ENCODE measurements around the gene CD2BP2. TPM values are rescaled to one million over a fixed set of nuclear protein-coding genes. Genes with fewer than 3 reads are reported as not detected.
A peak's percentile ranks its signal among the peaks of the same experiment; 100 is the strongest.

The CD2BP2 gene
- total and polyA plus RNA-seq, 2 of the 13 experiments (the other 11 are each of a cell fraction or from before 2014, with no cell fraction given): 24.9 to 54.6 TPM

DNA sequence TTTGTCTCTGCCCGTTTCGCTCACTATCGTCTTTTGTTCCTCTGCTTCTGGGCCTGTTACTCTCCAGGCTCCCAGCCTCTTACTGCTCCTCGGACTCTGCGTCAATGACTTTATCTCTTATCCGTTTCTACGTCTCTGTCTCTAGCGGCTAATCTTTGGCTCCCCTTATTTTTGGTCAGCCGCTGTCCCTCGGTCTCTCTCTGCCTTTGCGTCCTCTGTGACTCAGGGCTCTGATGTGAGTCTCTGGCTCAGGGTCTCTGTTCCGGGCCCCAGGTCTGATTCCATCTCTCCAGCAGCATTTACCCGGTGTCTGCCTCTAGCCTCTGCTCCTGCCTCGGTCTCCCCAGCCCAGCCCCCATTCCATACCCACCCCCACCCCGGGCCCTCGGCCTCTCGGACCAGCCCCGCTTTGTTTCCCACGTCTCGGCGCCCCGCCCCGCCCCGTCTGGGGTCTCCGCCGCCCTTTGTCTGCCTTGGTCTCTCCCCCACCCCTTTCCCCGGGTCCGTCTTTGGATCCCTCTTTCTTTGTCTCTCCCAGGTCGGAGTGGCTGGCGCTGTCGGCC is 39.6 kb upstream of the CD2BP2 start (continued):
- TF ChIP-seq, protein P1, sequence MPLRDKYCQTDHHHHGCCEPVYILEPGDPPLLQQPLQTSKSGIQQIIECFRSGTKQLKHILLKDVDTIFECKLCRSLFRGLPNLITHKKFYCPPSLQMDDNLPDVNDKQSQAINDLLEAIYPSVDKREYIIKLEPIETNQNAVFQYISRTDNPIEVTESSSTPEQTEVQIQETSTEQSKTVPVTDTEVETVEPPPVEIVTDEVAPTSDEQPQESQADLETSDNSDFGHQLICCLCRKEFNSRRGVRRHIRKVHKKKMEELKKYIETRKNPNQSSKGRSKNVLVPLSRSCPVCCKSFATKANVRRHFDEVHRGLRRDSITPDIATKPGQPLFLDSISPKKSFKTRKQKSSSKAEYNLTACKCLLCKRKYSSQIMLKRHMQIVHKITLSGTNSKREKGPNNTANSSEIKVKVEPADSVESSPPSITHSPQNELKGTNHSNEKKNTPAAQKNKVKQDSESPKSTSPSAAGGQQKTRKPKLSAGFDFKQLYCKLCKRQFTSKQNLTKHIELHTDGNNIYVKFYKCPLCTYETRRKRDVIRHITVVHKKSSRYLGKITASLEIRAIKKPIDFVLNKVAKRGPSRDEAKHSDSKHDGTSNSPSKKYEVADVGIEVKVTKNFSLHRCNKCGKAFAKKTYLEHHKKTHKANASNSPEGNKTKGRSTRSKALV (CRISPR knock-in tag; IDR thresholded peaks at IDR 0.05): peak; percentile 63; the same call in 1 of the 2 replicates
- TF ChIP-seq PHF8 (CRISPR knock-in tag; IDR thresholded peaks at IDR 0.05) (no peak), ZNF724P (CRISPR knock-in tag; IDR thresholded peaks at IDR 0.05; ENCODE audit: borderline replicate concordance) (0 out of 2 replicates have a peak, but pooled peaks have one; percentile 41), RXRB (CRISPR knock-in tag; IDR thresholded peaks at IDR 0.05; ENCODE audit: borderline replicate concordance) (no peak), ZNF367 (CRISPR knock-in tag; IDR thresholded peaks at IDR 0.05; ENCODE audit: borderline replicate concordance) (no peak; the same call in 1 of the 2 replicates), CAMTA2 (CRISPR knock-in tag; IDR thresholded peaks at IDR 0.05; ENCODE audit: borderline replicate concordance) (no peak), HIVEP1 (CRISPR knock-in tag; IDR thresholded peaks at IDR 0.05) (peak; percentile 44; the same call in 1 of the 2 replicates), CBX1 (IDR thresholded peaks at IDR 0.05; ENCODE audit: low read depth) (no peak), RBM39 (IDR thresholded peaks at IDR 0.05; ENCODE audit: low read depth, low read length, poor library complexity, severe bottlenecking) (no peak), ZNF432 (CRISPR knock-in tag; IDR thresholded peaks at IDR 0.05; ENCODE audit: borderline replicate concordance) (0 out of 2 replicates have a peak, but pooled peaks have one; percentile 79), SP5 (CRISPR knock-in tag; IDR thresholded peaks at IDR 0.05; ENCODE audit: borderline replicate concordance, low read depth) (no peak), CCDC6 (CRISPR knock-in tag; IDR thresholded peaks at IDR 0.05) (no peak)
- TF ChIP-seq, protein P2, sequence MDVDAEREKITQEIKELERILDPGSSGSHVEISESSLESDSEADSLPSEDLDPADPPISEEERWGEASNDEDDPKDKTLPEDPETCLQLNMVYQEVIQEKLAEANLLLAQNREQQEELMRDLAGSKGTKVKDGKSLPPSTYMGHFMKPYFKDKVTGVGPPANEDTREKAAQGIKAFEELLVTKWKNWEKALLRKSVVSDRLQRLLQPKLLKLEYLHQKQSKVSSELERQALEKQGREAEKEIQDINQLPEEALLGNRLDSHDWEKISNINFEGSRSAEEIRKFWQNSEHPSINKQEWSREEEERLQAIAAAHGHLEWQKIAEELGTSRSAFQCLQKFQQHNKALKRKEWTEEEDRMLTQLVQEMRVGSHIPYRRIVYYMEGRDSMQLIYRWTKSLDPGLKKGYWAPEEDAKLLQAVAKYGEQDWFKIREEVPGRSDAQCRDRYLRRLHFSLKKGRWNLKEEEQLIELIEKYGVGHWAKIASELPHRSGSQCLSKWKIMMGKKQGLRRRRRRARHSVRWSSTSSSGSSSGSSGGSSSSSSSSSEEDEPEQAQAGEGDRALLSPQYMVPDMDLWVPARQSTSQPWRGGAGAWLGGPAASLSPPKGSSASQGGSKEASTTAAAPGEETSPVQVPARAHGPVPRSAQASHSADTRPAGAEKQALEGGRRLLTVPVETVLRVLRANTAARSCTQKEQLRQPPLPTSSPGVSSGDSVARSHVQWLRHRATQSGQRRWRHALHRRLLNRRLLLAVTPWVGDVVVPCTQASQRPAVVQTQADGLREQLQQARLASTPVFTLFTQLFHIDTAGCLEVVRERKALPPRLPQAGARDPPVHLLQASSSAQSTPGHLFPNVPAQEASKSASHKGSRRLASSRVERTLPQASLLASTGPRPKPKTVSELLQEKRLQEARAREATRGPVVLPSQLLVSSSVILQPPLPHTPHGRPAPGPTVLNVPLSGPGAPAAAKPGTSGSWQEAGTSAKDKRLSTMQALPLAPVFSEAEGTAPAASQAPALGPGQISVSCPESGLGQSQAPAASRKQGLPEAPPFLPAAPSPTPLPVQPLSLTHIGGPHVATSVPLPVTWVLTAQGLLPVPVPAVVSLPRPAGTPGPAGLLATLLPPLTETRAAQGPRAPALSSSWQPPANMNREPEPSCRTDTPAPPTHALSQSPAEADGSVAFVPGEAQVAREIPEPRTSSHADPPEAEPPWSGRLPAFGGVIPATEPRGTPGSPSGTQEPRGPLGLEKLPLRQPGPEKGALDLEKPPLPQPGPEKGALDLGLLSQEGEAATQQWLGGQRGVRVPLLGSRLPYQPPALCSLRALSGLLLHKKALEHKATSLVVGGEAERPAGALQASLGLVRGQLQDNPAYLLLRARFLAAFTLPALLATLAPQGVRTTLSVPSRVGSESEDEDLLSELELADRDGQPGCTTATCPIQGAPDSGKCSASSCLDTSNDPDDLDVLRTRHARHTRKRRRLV (CRISPR knock-in tag; IDR thresholded peaks at IDR 0.05): no peak
- TF ChIP-seq, protein P3, sequence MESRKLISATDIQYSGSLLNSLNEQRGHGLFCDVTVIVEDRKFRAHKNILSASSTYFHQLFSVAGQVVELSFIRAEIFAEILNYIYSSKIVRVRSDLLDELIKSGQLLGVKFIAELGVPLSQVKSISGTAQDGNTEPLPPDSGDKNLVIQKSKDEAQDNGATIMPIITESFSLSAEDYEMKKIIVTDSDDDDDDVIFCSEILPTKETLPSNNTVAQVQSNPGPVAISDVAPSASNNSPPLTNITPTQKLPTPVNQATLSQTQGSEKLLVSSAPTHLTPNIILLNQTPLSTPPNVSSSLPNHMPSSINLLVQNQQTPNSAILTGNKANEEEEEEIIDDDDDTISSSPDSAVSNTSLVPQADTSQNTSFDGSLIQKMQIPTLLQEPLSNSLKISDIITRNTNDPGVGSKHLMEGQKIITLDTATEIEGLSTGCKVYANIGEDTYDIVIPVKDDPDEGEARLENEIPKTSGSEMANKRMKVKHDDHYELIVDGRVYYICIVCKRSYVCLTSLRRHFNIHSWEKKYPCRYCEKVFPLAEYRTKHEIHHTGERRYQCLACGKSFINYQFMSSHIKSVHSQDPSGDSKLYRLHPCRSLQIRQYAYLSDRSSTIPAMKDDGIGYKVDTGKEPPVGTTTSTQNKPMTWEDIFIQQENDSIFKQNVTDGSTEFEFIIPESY (CRISPR knock-in tag; IDR thresholded peaks at IDR 0.05): no peak
- TF ChIP-seq, protein P4, sequence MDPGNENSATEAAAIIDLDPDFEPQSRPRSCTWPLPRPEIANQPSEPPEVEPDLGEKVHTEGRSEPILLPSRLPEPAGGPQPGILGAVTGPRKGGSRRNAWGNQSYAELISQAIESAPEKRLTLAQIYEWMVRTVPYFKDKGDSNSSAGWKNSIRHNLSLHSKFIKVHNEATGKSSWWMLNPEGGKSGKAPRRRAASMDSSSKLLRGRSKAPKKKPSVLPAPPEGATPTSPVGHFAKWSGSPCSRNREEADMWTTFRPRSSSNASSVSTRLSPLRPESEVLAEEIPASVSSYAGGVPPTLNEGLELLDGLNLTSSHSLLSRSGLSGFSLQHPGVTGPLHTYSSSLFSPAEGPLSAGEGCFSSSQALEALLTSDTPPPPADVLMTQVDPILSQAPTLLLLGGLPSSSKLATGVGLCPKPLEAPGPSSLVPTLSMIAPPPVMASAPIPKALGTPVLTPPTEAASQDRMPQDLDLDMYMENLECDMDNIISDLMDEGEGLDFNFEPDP (CRISPR knock-in tag; conservative IDR thresholded peaks at IDR 0.05): no peak
- TF ChIP-seq, protein P5, sequence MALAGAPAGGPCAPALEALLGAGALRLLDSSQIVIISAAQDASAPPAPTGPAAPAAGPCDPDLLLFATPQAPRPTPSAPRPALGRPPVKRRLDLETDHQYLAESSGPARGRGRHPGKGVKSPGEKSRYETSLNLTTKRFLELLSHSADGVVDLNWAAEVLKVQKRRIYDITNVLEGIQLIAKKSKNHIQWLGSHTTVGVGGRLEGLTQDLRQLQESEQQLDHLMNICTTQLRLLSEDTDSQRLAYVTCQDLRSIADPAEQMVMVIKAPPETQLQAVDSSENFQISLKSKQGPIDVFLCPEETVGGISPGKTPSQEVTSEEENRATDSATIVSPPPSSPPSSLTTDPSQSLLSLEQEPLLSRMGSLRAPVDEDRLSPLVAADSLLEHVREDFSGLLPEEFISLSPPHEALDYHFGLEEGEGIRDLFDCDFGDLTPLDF (CRISPR knock-in tag; IDR thresholded peaks at IDR 0.05): 0 out of 2 replicates have a peak, but pooled peaks have one; percentile 2
